ENCODE results near the gene HDAC4.

- no peak for TF ChIP-seq GATA2 (IDR thresholded peaks at IDR 0.05; ENCODE audit: low read depth, low read length)
- TF ChIP-seq GATA3 (IDR thresholded peaks at IDR 0.05; ENCODE audit: low read depth, low read length) = no peak
Observed at GRCh38 chr2:239387811-239388210, 13.0 kb downstream of the HDAC4 start.

Data from SH-SY5Y (cell line).